Right atrium auricular region (tissue), 2 donors: ENCODE results near the gene ANP32A. TPM values are rescaled to one million over a fixed set of nuclear protein-coding genes. Genes with fewer than 3 reads are reported as not detected.

ENCODE experiments used
- DNase-seq: peaks from one replicate; pipeline ENCODE4 v3.0.0-alpha.2; 2019; ENCODE audit warnings: low spot score
- H3K27ac ChIP-seq, 2 donors: fragments of 200-600 bp; sonication (generic); 1 replicate in 1 of 2; 2 replicates in 1 of 2; pipeline ENCODE4 v1.5.1; 2016 to 2019
- H3K27me3 ChIP-seq, 2 donors: fragments of 200-600 bp; sonication (generic); one replicate each; pipeline versions ENCODE4 v1.5.1 to v1.6.0; 2017 to 2019
- H3K36me3 ChIP-seq: fragments of 200-600 bp; sonication (generic); one replicate; pipeline ENCODE4 v1.5.1; 2016
- H3K4me1 ChIP-seq, 2 donors: fragments of 200-600 bp; sonication (generic); one replicate each; pipeline versions ENCODE4 v1.5.1 to v1.6.0; 2017 to 2019
- H3K4me3 ChIP-seq, 2 donors: fragments of 200-600 bp; sonication (generic); 1 replicate in 1 of 2; 2 replicates in 1 of 2; pipeline ENCODE4 v1.5.1; 2017 to 2019; ENCODE audit warnings: mild to moderate bottlenecking in 1 of 2, moderate library complexity in 1 of 2
- H3K9me3 ChIP-seq, 2 donors: fragments of 200-600 bp; sonication (generic); one replicate each; pipeline ENCODE4 v1.5.1; 2019
- total RNA-seq, 2 donors: library from RNA; depleted of rRNA; stranded (reverse); fragments of >200 nt; gene quantifications; one replicate each; pipeline ENCODE4 v1.1.0, GENCODE V29; 2016
- TF ChIP-seq, protein P1 (sequence below), 2 donors: fragments of 200-600 bp; sonication (generic); IDR thresholded peaks; one replicate each; pipeline ENCODE4 v1.5.1; 2019; ENCODE audit warnings: antibody characterized with exemption in 2 of 2

ANP32A gene
- total RNA-seq, 2 donors from 2014 or later: 60.9 to 69.2 TPM

DNA sequence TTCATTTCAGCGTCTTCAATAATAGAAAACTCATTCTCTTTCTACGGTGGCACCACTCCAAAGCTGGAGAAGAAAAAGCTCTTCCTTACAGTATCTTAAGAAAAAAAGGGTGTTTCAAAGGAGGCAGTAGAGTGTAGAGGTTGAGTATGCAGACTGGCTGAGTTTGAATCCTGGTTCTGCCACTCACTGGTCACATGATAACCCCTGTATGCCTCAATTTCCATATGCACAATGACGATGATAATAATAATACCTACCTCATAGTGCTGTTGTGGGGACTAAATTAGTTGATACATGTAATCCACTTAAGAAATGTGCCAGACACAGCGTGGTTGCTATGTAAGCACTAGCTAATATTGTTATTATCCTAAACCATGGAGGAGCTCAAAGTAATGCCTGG, 4.5 kb downstream of the ANP32A start:
- Histone ChIP-seq H3K36me3 (no peaks in the 10 kb centered on the region), H3K27me3 (no peaks in the 10 kb centered on the region), H3K4me3 (peak overlapping the region in 1 of 2 donors; percentile 95), H3K9me3 (no peaks in the 10 kb centered on the region), H3K27ac (peak overlapping the region; percentile 99 to 100), H3K4me1 (peaks cover 0 to 48% of the 10 kb centered on the region in 2 donors)
- no peak for DNase-seq
- TF ChIP-seq, protein P1, sequence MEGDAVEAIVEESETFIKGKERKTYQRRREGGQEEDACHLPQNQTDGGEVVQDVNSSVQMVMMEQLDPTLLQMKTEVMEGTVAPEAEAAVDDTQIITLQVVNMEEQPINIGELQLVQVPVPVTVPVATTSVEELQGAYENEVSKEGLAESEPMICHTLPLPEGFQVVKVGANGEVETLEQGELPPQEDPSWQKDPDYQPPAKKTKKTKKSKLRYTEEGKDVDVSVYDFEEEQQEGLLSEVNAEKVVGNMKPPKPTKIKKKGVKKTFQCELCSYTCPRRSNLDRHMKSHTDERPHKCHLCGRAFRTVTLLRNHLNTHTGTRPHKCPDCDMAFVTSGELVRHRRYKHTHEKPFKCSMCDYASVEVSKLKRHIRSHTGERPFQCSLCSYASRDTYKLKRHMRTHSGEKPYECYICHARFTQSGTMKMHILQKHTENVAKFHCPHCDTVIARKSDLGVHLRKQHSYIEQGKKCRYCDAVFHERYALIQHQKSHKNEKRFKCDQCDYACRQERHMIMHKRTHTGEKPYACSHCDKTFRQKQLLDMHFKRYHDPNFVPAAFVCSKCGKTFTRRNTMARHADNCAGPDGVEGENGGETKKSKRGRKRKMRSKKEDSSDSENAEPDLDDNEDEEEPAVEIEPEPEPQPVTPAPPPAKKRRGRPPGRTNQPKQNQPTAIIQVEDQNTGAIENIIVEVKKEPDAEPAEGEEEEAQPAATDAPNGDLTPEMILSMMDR (IDR thresholded peaks at IDR 0.05): no peak

DNA sequence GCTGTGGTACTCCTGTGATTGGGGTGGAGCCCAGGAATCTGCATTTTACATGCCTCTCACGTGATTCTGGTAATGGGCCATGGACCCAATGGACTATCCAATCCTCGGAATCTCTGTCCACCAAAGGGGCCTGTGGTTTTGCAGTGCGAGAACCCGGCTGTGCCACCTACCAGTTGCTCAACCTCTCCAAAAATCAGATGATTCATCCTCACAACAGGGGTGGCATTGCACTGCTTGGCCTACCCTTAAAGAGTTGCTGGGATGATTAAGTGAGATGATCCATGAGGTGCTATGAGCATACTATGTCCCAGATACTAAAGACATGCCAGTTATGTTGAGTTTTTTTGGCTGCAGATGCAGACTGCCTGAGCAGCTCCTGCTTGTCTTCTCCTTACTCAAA, 5.1 kb downstream of the ANP32A start:
- TF ChIP-seq, protein P1 (IDR thresholded peaks at IDR 0.05): no peak
- peak overlapping the region; percentile 99 to 100 for H3K27ac ChIP-seq
- no peaks in the 10 kb centered on the region for H3K9me3 ChIP-seq
- no peak overlapping the region for H3K4me3 ChIP-seq
- peaks cover 0 to 52% of the 10 kb centered on the region in 2 donors for H3K4me1 ChIP-seq
- H3K36me3 ChIP-seq: no peaks in the 10 kb centered on the region
- no peak for DNase-seq
- no peaks in the 10 kb centered on the region for H3K27me3 ChIP-seq

DNA sequence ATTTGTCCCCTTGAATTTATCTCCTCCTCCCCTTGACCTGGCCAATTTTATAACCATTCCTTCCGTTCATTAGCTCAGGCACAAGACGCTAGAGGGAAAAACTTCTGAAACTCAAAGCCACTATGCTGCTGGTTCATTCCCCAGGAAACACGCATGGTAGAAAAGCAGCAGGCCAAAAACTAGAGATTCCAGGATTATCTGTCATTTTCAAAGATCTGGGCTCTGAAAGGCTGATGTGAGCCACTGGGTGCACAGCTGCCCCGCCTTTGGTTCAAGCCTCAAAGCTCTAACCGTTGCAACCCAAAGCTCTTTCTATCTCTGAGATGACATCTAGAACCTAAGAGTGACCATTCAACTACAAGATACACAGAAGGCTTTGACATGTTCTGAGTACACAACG, 6.1 kb downstream of the ANP32A start:
- no peaks in the 10 kb centered on the region for H3K9me3 ChIP-seq
- no peak overlapping the region for H3K4me3 ChIP-seq
- no peaks in the 10 kb centered on the region for H3K36me3 ChIP-seq
- TF ChIP-seq, protein P1 (IDR thresholded peaks at IDR 0.05): no peak
- peaks cover 0 to 55% of the 10 kb centered on the region in 2 donors for H3K4me1 ChIP-seq
- H3K27ac ChIP-seq: peak overlapping the region in 1 of 2 donors; percentile 74
- H3K27me3 ChIP-seq: no peaks in the 10 kb centered on the region
- no peak for DNase-seq

DNA sequence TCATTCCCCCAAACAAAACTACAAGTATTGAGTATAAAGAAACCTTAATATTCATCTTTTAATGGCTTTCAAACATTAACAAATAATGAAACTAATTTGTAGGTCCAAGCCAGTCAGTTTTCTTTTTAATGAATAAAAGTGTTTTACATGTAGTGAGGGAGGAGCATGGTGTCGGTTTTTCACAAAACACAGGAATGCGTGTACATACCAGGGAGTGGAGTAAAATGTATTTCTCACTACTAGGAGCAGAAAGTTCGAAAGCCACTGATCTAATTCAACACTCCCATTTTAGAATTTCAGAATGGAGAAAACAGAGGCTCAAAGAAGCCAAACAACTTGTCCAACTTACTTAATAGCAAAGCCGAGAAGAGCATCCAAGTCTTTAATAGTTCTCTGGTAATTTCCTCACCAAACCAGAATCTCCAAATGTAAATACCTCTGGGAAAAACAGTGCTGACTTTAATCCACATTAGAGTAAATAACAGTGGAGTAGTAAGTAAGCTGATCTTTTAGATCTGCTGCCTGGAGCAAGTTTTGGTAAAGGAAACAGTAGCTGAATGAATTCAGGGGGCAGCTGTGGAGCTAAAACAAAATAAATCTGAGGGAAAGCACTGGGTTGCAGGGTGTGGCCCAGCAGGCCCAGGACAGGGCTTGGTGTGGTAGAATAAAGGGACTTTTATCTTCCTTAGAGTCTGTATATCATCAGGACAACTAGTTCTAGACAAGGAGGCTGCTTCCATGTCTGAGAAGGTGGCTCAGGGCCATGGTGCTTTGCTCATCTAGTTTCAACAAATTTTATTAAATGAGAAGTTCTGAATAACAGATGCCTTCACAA, 7.9 kb downstream of the ANP32A start:
- peak; percentile 70 for DNase-seq
- Histone ChIP-seq H3K9me3 (no peaks in the 10 kb centered on the region), H3K4me3 (no peak overlapping the region), H3K27me3 (no peaks in the 10 kb centered on the region), H3K36me3 (no peaks in the 10 kb centered on the region), H3K4me1 (peaks cover 0 to 73% of the 10 kb centered on the region in 2 donors), H3K27ac (peak overlapping the region; percentile 28 to 74)
- TF ChIP-seq, protein P1 (IDR thresholded peaks at IDR 0.05): no peak

DNA sequence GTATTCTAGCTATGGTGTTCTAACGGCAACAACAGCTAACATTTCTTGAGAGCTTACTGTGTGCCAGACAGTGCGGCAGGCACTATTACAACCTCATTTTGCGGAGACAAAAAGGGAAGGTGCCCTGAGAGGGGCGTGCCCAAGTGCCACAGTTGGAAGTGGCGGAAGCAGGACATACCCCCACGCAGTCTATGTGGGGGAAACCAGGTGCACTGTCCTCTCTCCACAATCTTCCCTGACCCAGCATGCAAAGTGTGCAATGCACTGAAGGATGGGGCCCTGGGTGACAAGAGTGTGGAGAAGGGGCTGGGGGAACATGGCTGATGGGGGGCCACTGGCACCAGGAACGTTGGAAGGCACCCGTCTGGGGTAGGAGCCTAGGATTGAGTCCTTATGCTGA, 8.6 kb downstream of the ANP32A start:
- H3K9me3 ChIP-seq: no peaks in the 10 kb centered on the region
- DNase-seq: peak; percentile 43
- H3K4me1 ChIP-seq: peaks cover 0 to 81% of the 10 kb centered on the region in 2 donors
- peak overlapping the region; percentile 28 to 74 for H3K27ac ChIP-seq
- TF ChIP-seq, protein P1 (IDR thresholded peaks at IDR 0.05): no peak
- no peaks in the 10 kb centered on the region for H3K27me3 ChIP-seq
- no peak overlapping the region for H3K4me3 ChIP-seq
- H3K36me3 ChIP-seq: no peaks in the 10 kb centered on the region
